ENCODE data around the gene CMTM6.

Gene CMTM6

GRCh38 chr3:32481791-32482631 is 20.6 kb downstream of the CMTM6 start:
- Histone ChIP-seq H3K36me3 (ENCODE audit: control insufficient read depth in 2 of 2, insufficient read depth in 1 of 2, low read length in 2 of 2) (peaks cover 0 to 22% of the 10 kb centered on the region in 2 experiments; a peak in 1 of 3 replicates), H3K4me1 (ENCODE audit: control insufficient read depth, insufficient read depth, low read length) (no peaks in the 10 kb centered on the region; the same call in 1 of the 2 replicates), H3K9me3 (ENCODE audit: control insufficient read depth, insufficient read depth, low read depth, low read length) (no peaks in the 10 kb centered on the region), H3K27ac (ENCODE audit: extremely low read depth, low read depth, low read length) (no peak overlapping the region), H3K4me3 (ENCODE audit: low read depth, low read length) (no peak overlapping the region)
- CTCF ChIA-PET: interaction anchor here (0.8 to 1.1 kb wide), 3 partner anchors 8 to 18 kb away, joined by 3 read pairs; no protein-coding TSS in a partner anchor
- TF ChIP-seq ZNF350 (tag by site-specific recombination; IDR thresholded peaks at IDR 0.05) (no peak), ZNF600 (tag by site-specific recombination; IDR thresholded peaks at IDR 0.05) (no peak), ATF2 (tag by site-specific recombination; IDR thresholded peaks at IDR 0.05; ENCODE audit: low read depth) (peak; percentile 71; the same call in 1 of the 2 replicates), ZNF621 (tag by site-specific recombination; IDR thresholded peaks at IDR 0.05) (no peak), HOXC10 (CRISPR knock-in tag; IDR thresholded peaks at IDR 0.05) (no peak), ZNF629 (tag by site-specific recombination; IDR thresholded peaks at IDR 0.05) (peak; percentile 22), ZNF692 (tag by site-specific recombination; IDR thresholded peaks at IDR 0.05) (no peak), WT1 (tag by site-specific recombination; IDR thresholded peaks at IDR 0.05) (no peak), SCRT2 (tag by site-specific recombination; IDR thresholded peaks at IDR 0.05) (peak; percentile 15; the same call in 1 of the 2 replicates), ZNF394 (tag by site-specific recombination; IDR thresholded peaks at IDR 0.05; ENCODE audit: borderline replicate concordance) (no peak), KLF16 (tag by site-specific recombination; IDR thresholded peaks at IDR 0.05) (no peak), ZNF510 (tag by site-specific recombination; IDR thresholded peaks at IDR 0.05; ENCODE audit: insufficient replicate concordance) (no peak), YY1 (tag by site-specific recombination; IDR thresholded peaks at IDR 0.05) (no peak), ZNF157 (tag by site-specific recombination; IDR thresholded peaks at IDR 0.05) (no peak), ZFP37 (tag by site-specific recombination; IDR thresholded peaks at IDR 0.05) (no peak), ZNF416 (tag by site-specific recombination; IDR thresholded peaks at IDR 0.05) (no peak), ZNF341 (tag by site-specific recombination; IDR thresholded peaks at IDR 0.05; ENCODE audit: low read depth) (no peak)
- POLR2A ChIA-PET: no interaction called here

- peaks cover 0 to 15% of the 10 kb centered on the region in 2 experiments; a peak in 1 of 3 replicates for H3K36me3 ChIP-seq (ENCODE audit: control insufficient read depth in 2 of 2, insufficient read depth in 1 of 2, low read length in 2 of 2)
- no peak for TF ChIP-seq ZNF747 (tag by site-specific recombination; IDR thresholded peaks at IDR 0.05)
- no peak for TF ChIP-seq ZBTB11 (tag by site-specific recombination; conservative IDR thresholded peaks at IDR 0.05; ENCODE audit: low read depth)
- TF ChIP-seq ZNF623 (tag by site-specific recombination; IDR thresholded peaks at IDR 0.05): no peak
- no peak for TF ChIP-seq ZNF132 (tag by site-specific recombination; IDR thresholded peaks at IDR 0.05; ENCODE audit: borderline replicate concordance)
- no peak for TF ChIP-seq ZBTB1 (tag by site-specific recombination; IDR thresholded peaks at IDR 0.05)
- TF ChIP-seq ZSCAN18 (tag by site-specific recombination; IDR thresholded peaks at IDR 0.05): no peak
- TF ChIP-seq ZNF677 (tag by site-specific recombination; IDR thresholded peaks at IDR 0.05): no peak
- TF ChIP-seq ZNF16 (tag by site-specific recombination; IDR thresholded peaks at IDR 0.05; ENCODE audit: low read depth): no peak
- H3K27ac ChIP-seq (ENCODE audit: extremely low read depth, low read depth, low read length): no peak overlapping the region
- H3K4me3 ChIP-seq (ENCODE audit: low read depth, low read length): no peak overlapping the region
- H3K4me1 ChIP-seq (ENCODE audit: control insufficient read depth, insufficient read depth, low read length): no peaks in the 10 kb centered on the region; the same call in 1 of the 2 replicates
- CTCF ChIA-PET: interaction anchor here (0.6 to 0.7 kb wide), 2 partner anchors 12 to 105 kb away, joined by 4 read pairs; no protein-coding TSS in a partner anchor
- H3K9me3 ChIP-seq (ENCODE audit: control insufficient read depth, insufficient read depth, low read depth, low read length): no peaks in the 10 kb centered on the region
- POLR2A ChIA-PET: no interaction called here
Observed at GRCh38 chr3:32480604-32481003, 22.0 kb downstream of the CMTM6 start.

All from HEK293 (cell line).